ENCODE results near the gene DLK1.

Gene DLK1

GRCh38 chr14:100726550-100727085 is at the start of gene DLK1:
Gene DLK1 (plus strand): TSS chr14:100726892. CDS start chr14:100727069, 177 bp downstream.
- in situ Hi-C loops (cut with MboI; ENCODE audit: low sequenced_read_pairs) = no loop called here

DNA sequence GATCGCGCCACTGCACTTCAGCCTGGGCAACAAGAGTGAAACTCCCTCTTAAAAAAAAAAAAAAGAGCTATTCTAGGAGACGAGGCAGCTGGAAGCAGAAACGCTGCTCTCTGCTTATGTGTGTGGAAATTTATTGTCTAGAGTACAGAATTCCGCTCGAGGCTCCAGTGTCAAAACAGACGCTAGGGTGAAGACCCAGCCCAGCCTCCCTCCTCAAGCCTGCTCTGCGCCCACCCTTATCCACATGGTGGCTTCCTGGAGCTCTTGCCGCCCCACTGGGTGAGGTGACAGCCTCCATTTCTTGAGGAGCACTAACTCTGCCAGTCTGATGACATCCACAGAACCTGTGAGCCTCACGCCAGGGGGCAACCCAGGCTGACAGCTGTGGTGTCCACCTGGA is 49.5 kb upstream of the DLK1 start:
- in situ Hi-C loops (cut with MboI; ENCODE audit: low sequenced_read_pairs) = no loop called here

DNA sequence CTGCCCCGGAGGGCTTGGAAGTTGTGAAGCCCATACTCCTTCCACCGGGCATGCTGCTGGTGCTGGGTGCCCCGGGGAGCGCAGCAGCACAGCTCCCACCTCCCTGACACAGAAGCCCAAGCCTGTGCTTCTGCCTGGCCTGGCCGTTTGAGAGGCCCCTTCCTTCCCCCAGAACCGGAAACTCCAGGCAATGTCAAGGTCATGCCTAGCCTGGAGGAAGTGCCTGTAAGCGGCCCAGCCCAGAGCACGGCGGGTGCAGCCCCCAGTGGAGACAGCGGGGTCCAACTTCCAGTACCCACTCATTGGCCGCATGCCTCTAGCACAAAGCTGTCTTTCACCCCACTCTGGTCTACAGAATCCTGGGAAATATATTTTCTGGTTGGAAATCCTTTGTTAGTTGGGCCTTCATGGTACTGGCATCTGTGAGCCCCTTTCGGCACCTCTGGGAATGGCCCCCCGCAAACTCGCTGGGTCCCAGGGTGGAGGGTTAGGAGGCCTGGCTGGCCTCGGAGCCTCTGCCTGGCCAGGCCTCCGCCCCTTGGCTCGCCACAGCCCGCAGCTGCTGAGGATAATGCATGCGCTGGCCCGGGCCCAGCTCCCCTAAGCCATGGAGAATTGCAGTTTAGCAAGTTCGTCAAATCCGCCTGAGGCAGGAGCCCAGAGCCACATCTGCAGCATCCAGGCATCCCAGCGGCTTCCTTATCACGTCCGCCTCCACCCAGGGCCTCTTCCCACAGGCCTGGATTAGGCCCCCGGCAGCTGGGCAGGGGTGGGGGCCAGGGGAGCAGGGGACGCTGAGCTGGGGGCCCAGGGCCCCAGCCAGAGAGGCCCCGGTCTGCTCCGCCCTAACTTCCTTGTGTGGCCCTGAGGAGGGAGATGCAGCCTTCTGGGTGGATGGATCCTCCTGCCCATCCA is 48.9 kb upstream of the DLK1 start:
- in situ Hi-C loops (cut with MboI; ENCODE audit: low sequenced_read_pairs) = no loop called here

- in situ Hi-C loops (cut with MboI; ENCODE audit: low sequenced_read_pairs) = no loop called here
Observed at GRCh38 chr14:100678469-100678828, 48.2 kb upstream of the DLK1 start.

DNA sequence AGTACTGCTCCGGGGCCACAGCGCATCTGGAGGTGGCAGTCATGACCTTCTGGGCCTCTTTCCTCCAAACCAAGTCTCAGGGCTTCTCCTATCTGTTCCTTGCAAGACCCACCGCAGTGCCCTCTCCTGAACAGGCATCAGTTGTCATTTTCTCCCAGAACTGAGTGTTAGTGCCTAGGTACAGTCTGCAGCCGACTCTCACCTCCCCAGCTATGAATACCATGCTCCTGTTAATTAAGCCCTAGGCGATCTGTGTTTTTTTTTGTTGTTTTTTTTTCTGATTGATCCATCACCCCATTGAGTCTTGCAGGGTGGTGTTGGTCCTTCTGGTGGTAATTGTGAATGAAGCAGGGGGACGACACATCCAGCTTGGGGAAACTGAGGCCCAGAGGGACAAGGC is 47.5 kb upstream of the DLK1 start:
- in situ Hi-C loops (cut with MboI; ENCODE audit: low sequenced_read_pairs) = no loop called here

DNA sequence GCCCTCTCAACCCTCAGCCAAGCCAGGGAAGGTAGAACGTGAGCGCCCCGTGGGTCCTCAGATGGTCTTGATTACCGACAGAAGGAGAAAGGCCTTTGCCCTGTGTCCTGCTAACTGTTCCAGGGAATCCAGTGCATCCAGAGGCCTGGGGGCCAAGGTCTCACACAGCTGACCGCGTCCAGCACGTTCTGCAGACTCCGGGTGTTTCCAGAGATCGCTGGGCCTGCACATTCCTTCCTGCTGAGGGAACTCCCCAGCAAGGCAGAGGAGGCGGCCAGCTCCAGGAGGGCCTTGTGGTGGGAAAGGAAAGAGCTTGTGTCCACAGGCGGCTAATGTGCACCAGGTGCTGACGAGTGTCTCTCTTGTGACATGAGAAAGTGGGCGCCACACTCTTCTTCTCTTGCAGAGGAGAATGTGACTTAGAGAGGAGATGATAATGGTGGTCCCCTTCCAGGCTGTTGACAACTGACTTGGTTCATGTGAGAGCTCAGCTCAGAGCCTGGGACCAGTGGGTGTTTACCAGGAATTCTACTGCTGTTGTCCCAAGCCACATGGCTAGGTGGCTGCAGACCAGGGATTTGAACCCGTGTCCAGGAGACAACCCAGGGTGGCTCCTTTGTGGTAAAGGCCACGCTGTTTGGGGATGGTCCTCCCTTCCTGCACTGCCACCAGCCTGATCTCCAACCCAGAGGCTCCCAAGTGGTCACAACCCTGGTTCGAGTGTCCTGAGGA is 46.8 kb upstream of the DLK1 start:
- in situ Hi-C loops (cut with MboI; ENCODE audit: low sequenced_read_pairs) = no loop called here

- in situ Hi-C loops (cut with MboI; ENCODE audit: low sequenced_read_pairs) = no loop called here
Observed at GRCh38 chr14:100680439-100681051, 46.1 kb upstream of the DLK1 start.

DNA sequence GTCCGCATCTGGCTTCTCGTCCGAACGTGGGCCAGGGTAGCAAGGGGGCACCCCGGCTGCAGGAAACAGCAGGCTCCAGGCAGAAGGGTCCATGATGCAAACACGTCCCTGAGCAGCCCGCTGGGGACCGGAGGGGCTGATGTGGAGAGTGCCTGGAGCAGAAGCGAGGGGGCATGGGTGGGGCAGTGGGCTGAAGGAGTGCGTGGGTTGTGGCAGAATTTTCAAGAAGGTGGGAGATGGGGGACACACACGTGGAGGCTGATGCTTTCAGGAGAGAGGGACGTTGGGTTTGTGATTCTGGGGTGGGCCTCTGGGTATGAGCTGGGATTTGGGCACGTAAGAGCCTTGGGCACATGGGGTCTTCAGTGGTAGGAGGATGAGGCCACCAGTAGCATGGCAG is 45.6 kb upstream of the DLK1 start:
- in situ Hi-C loops (cut with MboI; ENCODE audit: low sequenced_read_pairs) = no loop called here

- in situ Hi-C loops (cut with MboI; ENCODE audit: low sequenced_read_pairs) = no loop called here
Observed at GRCh38 chr14:100682749-100683148, 43.9 kb upstream of the DLK1 start.

- in situ Hi-C loops (cut with MboI; ENCODE audit: low sequenced_read_pairs) = no loop called here
Observed at GRCh38 chr14:100683578-100683977, 43.1 kb upstream of the DLK1 start.

- in situ Hi-C loops (cut with MboI; ENCODE audit: low sequenced_read_pairs) = no loop called here
Observed at GRCh38 chr14:100684154-100684553, 42.5 kb upstream of the DLK1 start.

DNA sequence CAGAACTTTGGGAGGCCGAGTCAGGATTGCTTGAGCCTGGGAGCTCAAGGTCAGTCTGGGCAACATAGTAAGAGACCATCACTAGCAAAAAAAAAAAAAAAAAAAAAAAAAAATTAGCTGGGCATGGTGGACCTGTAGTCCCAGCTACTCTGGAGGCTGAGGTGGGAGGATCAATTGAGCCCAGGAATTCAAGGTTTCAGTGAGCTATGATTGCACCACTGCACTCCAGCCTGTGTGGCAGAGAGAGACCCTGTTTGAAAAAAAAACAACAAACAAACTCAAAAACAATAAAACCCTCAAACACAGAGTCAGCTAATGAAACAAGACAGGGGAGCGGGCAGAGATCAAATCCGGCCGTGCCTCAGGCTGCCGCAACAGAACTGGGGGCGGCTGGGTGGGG is 41.7 kb upstream of the DLK1 start:
- in situ Hi-C loops (cut with MboI; ENCODE audit: low sequenced_read_pairs) = no loop called here

GRCh38 chr14:100686858-100687257 is 39.8 kb upstream of the DLK1 start:
- in situ Hi-C loops (cut with MboI; ENCODE audit: low sequenced_read_pairs) = no loop called here

- in situ Hi-C loops (cut with MboI; ENCODE audit: low sequenced_read_pairs) = no loop called here
Observed at GRCh38 chr14:100687386-100687785, 39.3 kb upstream of the DLK1 start.

GRCh38 chr14:100688051-100688450 is 38.6 kb upstream of the DLK1 start:
- in situ Hi-C loops (cut with MboI; ENCODE audit: low sequenced_read_pairs) = no loop called here

DNA sequence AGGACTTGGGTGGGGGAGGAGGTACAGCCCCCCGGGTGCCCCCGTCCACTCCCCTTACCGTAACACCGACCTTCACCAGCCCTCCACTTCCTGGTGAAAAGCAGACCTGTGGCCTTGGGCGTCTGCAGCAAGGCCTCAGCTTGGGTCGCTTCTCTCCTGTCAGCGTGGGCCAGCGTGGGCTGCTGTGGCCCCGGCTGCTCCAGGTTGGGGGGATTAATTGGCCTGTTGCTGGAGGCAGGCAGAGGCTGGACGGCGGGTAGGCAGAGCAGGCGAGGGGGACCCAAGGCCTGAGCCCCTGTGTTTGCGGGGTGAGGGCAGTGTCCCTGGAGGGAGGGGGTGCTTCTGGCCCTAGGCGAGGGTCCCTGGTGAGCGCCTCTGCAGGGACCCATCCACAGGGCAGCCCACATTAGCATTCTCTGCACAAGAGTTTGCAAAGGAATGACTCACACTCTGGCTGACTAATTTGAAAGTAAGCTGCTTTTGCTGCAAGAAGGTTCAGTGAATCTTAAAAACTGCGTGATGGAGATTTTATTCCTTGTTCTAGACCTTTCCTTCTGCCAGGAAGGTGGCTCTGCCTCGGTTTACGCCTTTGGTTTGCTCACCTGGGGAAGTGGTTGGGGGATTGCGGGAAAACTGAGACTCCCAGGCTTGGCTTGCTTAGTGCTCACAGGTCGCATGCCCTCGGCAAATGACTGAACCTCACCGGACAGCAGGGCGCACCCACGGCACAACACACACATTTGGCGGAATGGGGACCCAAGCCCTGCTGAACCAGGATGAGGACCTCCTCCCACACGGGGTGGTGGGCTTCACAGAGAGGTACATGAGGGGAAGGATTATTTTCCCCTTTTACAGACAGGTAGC is 37.9 kb upstream of the DLK1 start:
- in situ Hi-C loops (cut with MboI; ENCODE audit: low sequenced_read_pairs) = no loop called here

DNA sequence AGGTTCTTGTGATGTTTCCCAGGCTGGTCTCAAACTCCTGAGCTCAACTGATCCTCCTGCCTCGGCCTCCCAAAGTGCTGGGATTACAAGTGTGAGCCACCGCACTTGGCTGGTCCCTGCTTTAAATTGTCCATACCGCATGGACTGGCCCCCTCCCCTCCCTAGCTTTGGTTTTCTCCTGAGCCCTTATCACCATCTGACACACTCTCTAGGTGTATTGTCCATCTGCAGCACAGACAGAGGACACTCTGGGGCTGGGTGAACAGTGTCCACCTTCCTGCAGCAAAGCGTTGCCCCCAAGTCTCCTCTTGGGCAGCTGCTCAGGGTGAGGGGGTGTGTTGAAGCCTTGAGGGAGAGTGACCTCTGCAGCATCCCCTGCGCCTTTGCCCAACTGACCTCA is 36.0 kb upstream of the DLK1 start:
- in situ Hi-C loops (cut with MboI; ENCODE audit: low sequenced_read_pairs) = no loop called here

DNA sequence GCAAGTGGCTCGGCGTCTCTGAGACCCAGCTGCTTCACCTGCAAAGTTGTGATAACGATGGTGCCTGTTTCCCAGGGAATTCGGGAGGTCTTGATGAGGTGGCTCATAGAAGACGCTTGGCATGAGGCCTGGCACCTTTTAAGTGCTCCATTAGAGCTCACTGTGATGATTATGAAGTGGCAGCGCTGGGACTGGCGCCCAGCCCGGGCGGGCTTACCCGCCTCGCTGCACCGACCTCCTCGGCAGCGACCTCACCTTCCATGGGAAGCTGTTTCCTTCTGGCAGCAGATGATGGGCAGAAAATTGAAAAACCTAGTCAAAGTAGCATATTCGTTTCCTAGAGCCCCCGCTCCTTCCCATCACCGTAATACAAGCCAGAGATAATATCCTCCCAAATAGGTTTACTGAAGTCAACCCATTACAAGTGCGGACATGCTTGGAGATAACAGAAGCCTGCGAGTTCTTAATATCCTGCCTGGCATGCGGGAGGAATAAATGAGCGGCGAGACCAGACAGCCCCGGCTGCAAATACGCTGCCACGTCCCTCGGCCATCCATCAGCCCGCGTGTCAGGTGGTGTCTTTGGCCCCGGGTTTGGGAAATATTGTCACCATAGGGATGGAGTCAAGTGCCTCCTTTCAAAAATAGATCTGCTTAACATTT is 35.2 kb upstream of the DLK1 start:
- in situ Hi-C loops (cut with MboI; ENCODE audit: low sequenced_read_pairs) = no loop called here

DNA sequence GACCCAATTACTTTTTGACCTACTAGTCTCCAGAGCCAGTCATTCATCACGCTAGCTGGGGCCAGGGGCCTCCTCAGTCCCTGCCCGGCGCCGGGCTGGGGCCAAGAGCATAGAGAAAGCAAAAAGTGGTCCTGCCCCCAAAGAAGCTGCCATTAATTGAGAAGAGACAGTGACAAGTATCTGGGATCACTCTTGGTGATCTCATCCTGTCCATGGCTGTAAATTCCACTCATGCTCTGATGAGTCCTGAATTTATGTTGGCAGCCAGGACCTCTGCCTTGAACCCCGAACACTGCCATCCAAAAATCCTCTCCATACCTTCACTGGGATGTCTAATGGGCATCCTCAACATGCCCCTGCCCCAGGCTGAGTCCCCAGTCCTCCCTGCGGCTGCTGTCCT is 34.4 kb upstream of the DLK1 start:
- in situ Hi-C loops (cut with MboI; ENCODE audit: low sequenced_read_pairs) = no loop called here
